ENCODE measurements around the gene AJAP1.

AJAP1 gene

DNA sequence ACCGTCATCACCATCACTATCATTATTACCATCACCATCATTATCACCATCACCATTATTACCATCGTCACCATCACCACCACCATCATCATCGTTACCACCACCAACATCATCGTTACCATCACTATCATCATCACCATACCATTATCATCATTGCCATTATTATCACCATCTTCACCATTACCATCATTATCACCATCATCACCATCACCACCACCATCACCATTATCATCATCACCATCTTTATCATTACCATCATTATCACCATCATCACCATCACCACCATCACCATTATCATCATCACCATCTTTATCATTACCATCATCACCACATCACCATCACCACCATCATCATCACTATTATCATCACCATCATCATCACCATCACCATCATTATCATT is 112.9 kb downstream of the AJAP1 start:
- no peak overlapping the region for H3K4me3 ChIP-seq (replicated peaks; ENCODE audit: insufficient read depth, low read length)
- H3K27me3 ChIP-seq (ENCODE audit: insufficient read depth, poor library complexity, severe bottlenecking): no peaks in the 10 kb centered on the region
- no peak overlapping the region for H3K27ac ChIP-seq (replicated peaks)
- no peak for DNase-seq (ENCODE audit: low read depth in 1 of 2, low spot score in 1 of 2)
- TF ChIP-seq, protein P1, sequence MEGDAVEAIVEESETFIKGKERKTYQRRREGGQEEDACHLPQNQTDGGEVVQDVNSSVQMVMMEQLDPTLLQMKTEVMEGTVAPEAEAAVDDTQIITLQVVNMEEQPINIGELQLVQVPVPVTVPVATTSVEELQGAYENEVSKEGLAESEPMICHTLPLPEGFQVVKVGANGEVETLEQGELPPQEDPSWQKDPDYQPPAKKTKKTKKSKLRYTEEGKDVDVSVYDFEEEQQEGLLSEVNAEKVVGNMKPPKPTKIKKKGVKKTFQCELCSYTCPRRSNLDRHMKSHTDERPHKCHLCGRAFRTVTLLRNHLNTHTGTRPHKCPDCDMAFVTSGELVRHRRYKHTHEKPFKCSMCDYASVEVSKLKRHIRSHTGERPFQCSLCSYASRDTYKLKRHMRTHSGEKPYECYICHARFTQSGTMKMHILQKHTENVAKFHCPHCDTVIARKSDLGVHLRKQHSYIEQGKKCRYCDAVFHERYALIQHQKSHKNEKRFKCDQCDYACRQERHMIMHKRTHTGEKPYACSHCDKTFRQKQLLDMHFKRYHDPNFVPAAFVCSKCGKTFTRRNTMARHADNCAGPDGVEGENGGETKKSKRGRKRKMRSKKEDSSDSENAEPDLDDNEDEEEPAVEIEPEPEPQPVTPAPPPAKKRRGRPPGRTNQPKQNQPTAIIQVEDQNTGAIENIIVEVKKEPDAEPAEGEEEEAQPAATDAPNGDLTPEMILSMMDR (IDR thresholded peaks at IDR 0.05; ENCODE audit: insufficient read depth, low read length): no peak
- TF ChIP-seq SPI1 (IDR thresholded peaks at IDR 0.05; ENCODE audit: borderline replicate concordance, low read depth): no peak
- TF ChIP-seq, protein P2, sequence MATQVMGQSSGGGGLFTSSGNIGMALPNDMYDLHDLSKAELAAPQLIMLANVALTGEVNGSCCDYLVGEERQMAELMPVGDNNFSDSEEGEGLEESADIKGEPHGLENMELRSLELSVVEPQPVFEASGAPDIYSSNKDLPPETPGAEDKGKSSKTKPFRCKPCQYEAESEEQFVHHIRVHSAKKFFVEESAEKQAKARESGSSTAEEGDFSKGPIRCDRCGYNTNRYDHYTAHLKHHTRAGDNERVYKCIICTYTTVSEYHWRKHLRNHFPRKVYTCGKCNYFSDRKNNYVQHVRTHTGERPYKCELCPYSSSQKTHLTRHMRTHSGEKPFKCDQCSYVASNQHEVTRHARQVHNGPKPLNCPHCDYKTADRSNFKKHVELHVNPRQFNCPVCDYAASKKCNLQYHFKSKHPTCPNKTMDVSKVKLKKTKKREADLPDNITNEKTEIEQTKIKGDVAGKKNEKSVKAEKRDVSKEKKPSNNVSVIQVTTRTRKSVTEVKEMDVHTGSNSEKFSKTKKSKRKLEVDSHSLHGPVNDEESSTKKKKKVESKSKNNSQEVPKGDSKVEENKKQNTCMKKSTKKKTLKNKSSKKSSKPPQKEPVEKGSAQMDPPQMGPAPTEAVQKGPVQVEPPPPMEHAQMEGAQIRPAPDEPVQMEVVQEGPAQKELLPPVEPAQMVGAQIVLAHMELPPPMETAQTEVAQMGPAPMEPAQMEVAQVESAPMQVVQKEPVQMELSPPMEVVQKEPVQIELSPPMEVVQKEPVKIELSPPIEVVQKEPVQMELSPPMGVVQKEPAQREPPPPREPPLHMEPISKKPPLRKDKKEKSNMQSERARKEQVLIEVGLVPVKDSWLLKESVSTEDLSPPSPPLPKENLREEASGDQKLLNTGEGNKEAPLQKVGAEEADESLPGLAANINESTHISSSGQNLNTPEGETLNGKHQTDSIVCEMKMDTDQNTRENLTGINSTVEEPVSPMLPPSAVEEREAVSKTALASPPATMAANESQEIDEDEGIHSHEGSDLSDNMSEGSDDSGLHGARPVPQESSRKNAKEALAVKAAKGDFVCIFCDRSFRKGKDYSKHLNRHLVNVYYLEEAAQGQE (IDR thresholded peaks at IDR 0.05; ENCODE audit: insufficient replicate concordance, low read depth): no peak
- no peak for TF ChIP-seq POLR2AphosphoS5 (IDR thresholded peaks at IDR 0.05; ENCODE audit: low read depth)
- TF ChIP-seq GABPA (IDR thresholded peaks at IDR 0.05; ENCODE audit: low read depth): no peak

DNA sequence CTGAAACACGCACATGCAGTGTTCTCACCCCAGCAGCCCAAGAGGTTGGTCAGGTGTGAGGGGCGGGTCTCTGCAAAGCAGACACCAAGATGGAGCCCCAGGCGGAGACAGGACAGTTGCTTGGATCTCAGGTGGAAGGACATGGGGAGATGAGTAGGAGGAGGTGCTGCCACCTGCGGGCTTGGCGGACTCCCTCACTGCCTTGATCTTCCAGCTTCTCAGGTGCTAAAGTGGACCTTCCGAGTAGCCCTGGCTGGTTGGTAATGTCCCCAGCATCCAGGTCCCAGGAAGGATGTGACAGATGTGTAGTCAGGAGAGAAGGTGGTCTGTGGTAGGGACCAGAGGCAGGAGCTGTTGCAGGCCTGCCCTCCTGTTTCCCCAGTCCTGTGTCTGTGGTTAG is 114.1 kb downstream of the AJAP1 start:
- no peak overlapping the region for H3K4me3 ChIP-seq (replicated peaks; ENCODE audit: insufficient read depth, low read length)
- no peak for TF ChIP-seq GABPA (IDR thresholded peaks at IDR 0.05; ENCODE audit: low read depth)
- TF ChIP-seq POLR2AphosphoS5 (IDR thresholded peaks at IDR 0.05; ENCODE audit: low read depth): no peak
- TF ChIP-seq, protein P1 (IDR thresholded peaks at IDR 0.05; ENCODE audit: insufficient read depth, low read length): no peak
- TF ChIP-seq, protein P2 (IDR thresholded peaks at IDR 0.05; ENCODE audit: insufficient replicate concordance, low read depth): no peak
- TF ChIP-seq SPI1 (IDR thresholded peaks at IDR 0.05; ENCODE audit: borderline replicate concordance, low read depth): no peak
- H3K27me3 ChIP-seq (ENCODE audit: insufficient read depth, poor library complexity, severe bottlenecking): no peaks in the 10 kb centered on the region
- DNase-seq (ENCODE audit: low read depth in 1 of 2, low spot score in 1 of 2): no peak
- H3K27ac ChIP-seq (replicated peaks): no peak overlapping the region

DNA sequence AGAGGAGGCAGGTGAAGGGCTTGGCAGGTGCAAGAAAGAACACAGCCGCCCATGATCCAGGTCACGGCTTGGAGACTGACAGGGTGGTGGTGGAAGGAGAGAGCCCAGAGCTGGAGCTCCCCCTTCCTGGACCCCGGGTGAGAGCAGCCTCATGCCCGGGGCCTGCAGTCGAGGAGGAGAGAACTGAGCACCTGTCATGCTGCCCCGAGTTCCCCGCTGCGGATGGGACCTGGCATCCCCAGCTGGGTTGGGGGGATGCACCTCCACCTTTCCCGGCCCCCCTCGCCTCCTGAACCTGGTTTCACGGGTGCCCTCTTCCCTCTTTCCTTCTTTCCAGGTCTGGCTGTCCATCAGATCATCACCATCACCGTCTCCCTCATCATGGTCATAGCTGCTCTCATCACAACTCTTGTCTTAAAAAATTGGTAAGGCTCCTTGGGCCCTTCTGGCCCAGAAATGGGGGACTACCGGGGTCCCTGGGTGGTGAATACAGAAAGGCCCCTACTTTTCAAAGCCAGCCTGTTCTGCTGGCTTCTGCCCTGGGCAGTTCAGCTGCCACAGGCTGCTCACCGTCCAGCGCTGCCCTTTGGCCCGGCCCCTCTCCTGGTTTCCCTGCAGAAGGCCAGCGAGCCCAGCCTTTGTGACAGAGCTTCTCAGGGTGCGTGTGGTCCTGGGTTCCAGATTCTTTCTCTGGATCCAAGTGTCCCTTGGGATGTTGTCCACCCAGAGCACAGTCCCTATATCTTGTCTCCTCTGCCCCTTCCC is 115.3 kb downstream of the AJAP1 start:
- no peak overlapping the region for H3K4me3 ChIP-seq (replicated peaks; ENCODE audit: insufficient read depth, low read length)
- H3K27ac ChIP-seq (replicated peaks): no peak overlapping the region
- no peaks in the 10 kb centered on the region for H3K27me3 ChIP-seq (ENCODE audit: insufficient read depth, poor library complexity, severe bottlenecking)
- no peak for DNase-seq (ENCODE audit: low read depth in 1 of 2, low spot score in 1 of 2)
- TF ChIP-seq, protein P1 (IDR thresholded peaks at IDR 0.05; ENCODE audit: insufficient read depth, low read length): no peak
- TF ChIP-seq, protein P2 (IDR thresholded peaks at IDR 0.05; ENCODE audit: insufficient replicate concordance, low read depth): no peak
- no peak for TF ChIP-seq GABPA (IDR thresholded peaks at IDR 0.05; ENCODE audit: low read depth)
- no peak for TF ChIP-seq SPI1 (IDR thresholded peaks at IDR 0.05; ENCODE audit: borderline replicate concordance, low read depth)
- TF ChIP-seq POLR2AphosphoS5 (IDR thresholded peaks at IDR 0.05; ENCODE audit: low read depth): no peak
